ENCODE results near the gene LRRC59. TPM values are rescaled to one million over a fixed set of nuclear protein-coding genes. Genes with fewer than 3 reads are reported as not detected.

Gene LRRC59
- polyA plus RNA-seq, 1 donor from 2014 or later, result 67.2 TPM

DNA sequence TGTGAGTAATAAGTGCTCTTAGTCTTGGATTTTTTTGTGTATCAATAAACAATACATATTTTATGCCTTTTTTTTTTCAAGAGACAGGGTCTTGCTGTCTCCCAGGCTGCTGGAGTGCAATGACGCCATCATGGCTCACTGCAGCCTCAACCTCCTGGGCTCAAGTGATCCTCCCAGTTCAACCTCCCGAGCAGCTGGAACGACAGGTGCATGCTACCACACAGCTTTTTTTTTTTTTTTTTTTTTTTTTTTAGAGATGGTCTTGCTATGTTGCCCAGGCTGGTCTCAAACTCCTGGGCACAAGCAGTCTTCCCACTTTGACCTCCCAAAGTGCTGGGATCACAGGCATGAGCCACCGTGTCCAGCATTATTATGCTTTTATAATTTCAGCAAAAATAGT lies 41.7 kb upstream of the LRRC59 start:
- Histone ChIP-seq H3K9ac (ENCODE audit: low read length) (no peak overlapping the region), H3K9me2 (ENCODE audit: insufficient read depth, low read length) (no peaks in the 10 kb centered on the region), H4K20me1 (ENCODE audit: insufficient read depth) (no peaks in the 10 kb centered on the region), H3K79me2 (replicated peaks; ENCODE audit: insufficient read depth, low read length) (no peaks in the 10 kb centered on the region), H3K4me3 (ENCODE audit: low read length) (no peak overlapping the region), H3K27me3 (ENCODE audit: insufficient read depth, low read depth, low read length) (no peaks in the 10 kb centered on the region), H2AFZ (ENCODE audit: low read depth, low read length) (no peak overlapping the region), H3K27ac (ENCODE audit: low read length) (no peak overlapping the region), H3F3A (ENCODE audit: insufficient read depth, low read length, poor library complexity, severe bottlenecking) (no peaks in the 10 kb centered on the region), H3K9me3 (ENCODE audit: low read length) (no peaks in the 10 kb centered on the region), H3K4me2 (ENCODE audit: low read length) (no peak overlapping the region), H3K36me3 (ENCODE audit: insufficient read depth, low read length) (no peaks in the 10 kb centered on the region)
- TF ChIP-seq MXI1 (conservative IDR thresholded peaks at IDR 0.05; ENCODE audit: poor library complexity, severe bottlenecking) (no peak), RAD21 (conservative IDR thresholded peaks at IDR 0.05) (no peak), EP300 (conservative IDR thresholded peaks at IDR 0.05; ENCODE audit: poor library complexity, severe bottlenecking) (no peak), SMC3 (conservative IDR thresholded peaks at IDR 0.05; ENCODE audit: poor library complexity) (no peak), EZH2 (IDR thresholded peaks at IDR 0.05; ENCODE audit: borderline replicate concordance, insufficient read depth, low read length, poor library complexity, severe bottlenecking) (no peak), TAF1 (IDR thresholded peaks at IDR 0.05; ENCODE audit: low read depth) (no peak), POLR2AphosphoS5 (IDR thresholded peaks at IDR 0.05) (no peak)
- TF ChIP-seq, protein P1, sequence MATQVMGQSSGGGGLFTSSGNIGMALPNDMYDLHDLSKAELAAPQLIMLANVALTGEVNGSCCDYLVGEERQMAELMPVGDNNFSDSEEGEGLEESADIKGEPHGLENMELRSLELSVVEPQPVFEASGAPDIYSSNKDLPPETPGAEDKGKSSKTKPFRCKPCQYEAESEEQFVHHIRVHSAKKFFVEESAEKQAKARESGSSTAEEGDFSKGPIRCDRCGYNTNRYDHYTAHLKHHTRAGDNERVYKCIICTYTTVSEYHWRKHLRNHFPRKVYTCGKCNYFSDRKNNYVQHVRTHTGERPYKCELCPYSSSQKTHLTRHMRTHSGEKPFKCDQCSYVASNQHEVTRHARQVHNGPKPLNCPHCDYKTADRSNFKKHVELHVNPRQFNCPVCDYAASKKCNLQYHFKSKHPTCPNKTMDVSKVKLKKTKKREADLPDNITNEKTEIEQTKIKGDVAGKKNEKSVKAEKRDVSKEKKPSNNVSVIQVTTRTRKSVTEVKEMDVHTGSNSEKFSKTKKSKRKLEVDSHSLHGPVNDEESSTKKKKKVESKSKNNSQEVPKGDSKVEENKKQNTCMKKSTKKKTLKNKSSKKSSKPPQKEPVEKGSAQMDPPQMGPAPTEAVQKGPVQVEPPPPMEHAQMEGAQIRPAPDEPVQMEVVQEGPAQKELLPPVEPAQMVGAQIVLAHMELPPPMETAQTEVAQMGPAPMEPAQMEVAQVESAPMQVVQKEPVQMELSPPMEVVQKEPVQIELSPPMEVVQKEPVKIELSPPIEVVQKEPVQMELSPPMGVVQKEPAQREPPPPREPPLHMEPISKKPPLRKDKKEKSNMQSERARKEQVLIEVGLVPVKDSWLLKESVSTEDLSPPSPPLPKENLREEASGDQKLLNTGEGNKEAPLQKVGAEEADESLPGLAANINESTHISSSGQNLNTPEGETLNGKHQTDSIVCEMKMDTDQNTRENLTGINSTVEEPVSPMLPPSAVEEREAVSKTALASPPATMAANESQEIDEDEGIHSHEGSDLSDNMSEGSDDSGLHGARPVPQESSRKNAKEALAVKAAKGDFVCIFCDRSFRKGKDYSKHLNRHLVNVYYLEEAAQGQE (IDR thresholded peaks at IDR 0.05; ENCODE audit: borderline replicate concordance), result no peak
- TF ChIP-seq, protein P2, sequence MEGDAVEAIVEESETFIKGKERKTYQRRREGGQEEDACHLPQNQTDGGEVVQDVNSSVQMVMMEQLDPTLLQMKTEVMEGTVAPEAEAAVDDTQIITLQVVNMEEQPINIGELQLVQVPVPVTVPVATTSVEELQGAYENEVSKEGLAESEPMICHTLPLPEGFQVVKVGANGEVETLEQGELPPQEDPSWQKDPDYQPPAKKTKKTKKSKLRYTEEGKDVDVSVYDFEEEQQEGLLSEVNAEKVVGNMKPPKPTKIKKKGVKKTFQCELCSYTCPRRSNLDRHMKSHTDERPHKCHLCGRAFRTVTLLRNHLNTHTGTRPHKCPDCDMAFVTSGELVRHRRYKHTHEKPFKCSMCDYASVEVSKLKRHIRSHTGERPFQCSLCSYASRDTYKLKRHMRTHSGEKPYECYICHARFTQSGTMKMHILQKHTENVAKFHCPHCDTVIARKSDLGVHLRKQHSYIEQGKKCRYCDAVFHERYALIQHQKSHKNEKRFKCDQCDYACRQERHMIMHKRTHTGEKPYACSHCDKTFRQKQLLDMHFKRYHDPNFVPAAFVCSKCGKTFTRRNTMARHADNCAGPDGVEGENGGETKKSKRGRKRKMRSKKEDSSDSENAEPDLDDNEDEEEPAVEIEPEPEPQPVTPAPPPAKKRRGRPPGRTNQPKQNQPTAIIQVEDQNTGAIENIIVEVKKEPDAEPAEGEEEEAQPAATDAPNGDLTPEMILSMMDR (IDR thresholded peaks at IDR 0.05; ENCODE audit: poor library complexity, severe bottlenecking), result no peak

DNA sequence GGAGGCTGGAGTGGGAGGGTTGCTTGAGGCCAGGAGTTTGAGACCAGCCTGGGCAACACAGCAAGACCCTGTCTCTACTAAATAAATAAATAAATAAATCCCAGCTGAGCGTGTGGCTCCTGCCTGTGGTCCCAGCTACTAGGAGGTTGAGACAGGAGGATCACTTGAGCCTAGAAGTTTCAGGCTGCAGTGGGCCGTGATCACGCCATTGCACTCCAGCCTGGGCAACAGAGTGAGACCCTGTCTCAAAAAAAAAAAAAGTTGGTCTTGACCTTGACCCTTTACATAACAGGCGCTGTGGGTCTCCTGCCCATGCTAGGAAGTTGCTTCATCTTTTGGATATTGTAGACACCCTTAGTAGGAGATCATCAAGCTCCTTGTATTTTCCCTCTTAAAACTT lies 40.1 kb upstream of the LRRC59 start:
- Histone ChIP-seq H3K4me3 (ENCODE audit: low read length) (no peak overlapping the region), H3K9me3 (ENCODE audit: low read length) (no peaks in the 10 kb centered on the region), H2AFZ (ENCODE audit: low read depth, low read length) (no peak overlapping the region), H3F3A (ENCODE audit: insufficient read depth, low read length, poor library complexity, severe bottlenecking) (no peaks in the 10 kb centered on the region), H4K20me1 (ENCODE audit: insufficient read depth) (no peaks in the 10 kb centered on the region), H3K9me2 (ENCODE audit: insufficient read depth, low read length) (no peaks in the 10 kb centered on the region), H3K79me2 (replicated peaks; ENCODE audit: insufficient read depth, low read length) (no peaks in the 10 kb centered on the region), H3K9ac (ENCODE audit: low read length) (no peak overlapping the region), H3K27me3 (ENCODE audit: insufficient read depth, low read depth, low read length) (no peaks in the 10 kb centered on the region), H3K36me3 (ENCODE audit: insufficient read depth, low read length) (no peaks in the 10 kb centered on the region), H3K4me2 (ENCODE audit: low read length) (no peak overlapping the region), H3K27ac (ENCODE audit: low read length) (no peak overlapping the region)
- TF ChIP-seq RAD21 (conservative IDR thresholded peaks at IDR 0.05) (no peak), SMC3 (conservative IDR thresholded peaks at IDR 0.05; ENCODE audit: poor library complexity) (no peak), EZH2 (IDR thresholded peaks at IDR 0.05; ENCODE audit: borderline replicate concordance, insufficient read depth, low read length, poor library complexity, severe bottlenecking) (no peak), POLR2AphosphoS5 (IDR thresholded peaks at IDR 0.05) (no peak), MXI1 (conservative IDR thresholded peaks at IDR 0.05; ENCODE audit: poor library complexity, severe bottlenecking) (no peak)
- TF ChIP-seq, protein P1 (IDR thresholded peaks at IDR 0.05; ENCODE audit: borderline replicate concordance), result no peak
- TF ChIP-seq, protein P2 (IDR thresholded peaks at IDR 0.05; ENCODE audit: poor library complexity, severe bottlenecking), result no peak

Measured in neural cell (in vitro differentiated cells).